Body of pancreas (tissue), 4 donors: ENCODE measurements around the gene CD55. TPM values are rescaled to one million over a fixed set of nuclear protein-coding genes. Genes with fewer than 3 reads are reported as not detected.

Source experiments
- ATAC-seq: fragments of 150-250 bp; one replicate; pipeline ENCODE4 v1.9.1; 2016
- DNase-seq, 4 donors: peaks; one replicate each; pipeline ENCODE4 v3.0.0-alpha.2; 2019
- H3K27ac ChIP-seq, 4 donors: fragments of 200-600 bp; sonication (generic); 1 replicate in 3 of 4; 2 replicates in 1 of 4; pipeline versions ENCODE4 v1.5.1 to v1.6.1; 2016 to 2019; ENCODE audit warnings: mild to moderate bottlenecking in 1 of 4, mixed read lengths in 1 of 4, moderate library complexity in 1 of 4
- H3K27me3 ChIP-seq, 2 donors: fragments of 200-600 bp; sonication (generic); one replicate each; pipeline ENCODE4 v1.6.0; 2016; ENCODE audit warnings: mild to moderate bottlenecking in 1 of 2
- H3K36me3 ChIP-seq, 2 donors: fragments of 200-600 bp; sonication (generic); replicated peaks in 1 of 2; 2 replicates each; pipeline ENCODE4 v1.5.1; 2016; ENCODE audit warnings: low read depth in 2 of 2; ENCODE audit not compliant: insufficient read depth in 1 of 2
- H3K4me1 ChIP-seq: fragments of 200-600 bp; sonication (generic); one replicate; pipeline ENCODE4 v1.6.0; 2016
- H3K4me3 ChIP-seq, 2 donors: fragments of 200-600 bp; sonication (generic); 1 replicate in 1 of 2; 2 replicates in 1 of 2; pipeline ENCODE4 v1.5.1; 2016 to 2019
- H3K9me3 ChIP-seq, 3 donors: fragments of 200-600 bp; sonication (generic); 1 replicate in 2 of 3; 2 replicates in 1 of 3; pipeline ENCODE4 v1.5.1; 2016
- POLR2A ChIP-seq, 3 donors: fragments of 450-650 bp; IDR thresholded peaks; one replicate each; pipeline ENCODE4 v1.6.1; 2016; ENCODE audit warnings: antibody characterized with exemption in 3 of 3, mild to moderate bottlenecking in 2 of 3
- WGBS, 2 donors: methylation state at CpG; one replicate each; pipeline ENCODE4 v1.1.5; 2017; 5-methylcytosine and 5-hydroxymethylcytosine counted together
- intact Hi-C: fragments of 100-400 bp; cut with DNase I; formaldehyde crosslinking; loops from one replicate; pipeline ENCODE4 v1.15.1; 2023
- total RNA-seq, 2 donors: library from RNA; depleted of rRNA; stranded (reverse); fragments of >200 nt; gene quantifications; one replicate each; pipeline ENCODE4 v1.1.0, GENCODE V29; 2016
- TF ChIP-seq, protein P1 (sequence below), 7 experiments: fragments of 450-650 bp in 4 of 7; fragments of 200-600 bp in 3 of 7; sonication (generic) in 3 of 7; IDR thresholded peaks; one replicate each; pipeline ENCODE4 v1.5.1; 2016 to 2019; ENCODE audit warnings: antibody characterized with exemption in 7 of 7

Gene CD55
- total RNA-seq, 2 donors from 2014 or later, result 27.0 to 29.8 TPM

DNA sequence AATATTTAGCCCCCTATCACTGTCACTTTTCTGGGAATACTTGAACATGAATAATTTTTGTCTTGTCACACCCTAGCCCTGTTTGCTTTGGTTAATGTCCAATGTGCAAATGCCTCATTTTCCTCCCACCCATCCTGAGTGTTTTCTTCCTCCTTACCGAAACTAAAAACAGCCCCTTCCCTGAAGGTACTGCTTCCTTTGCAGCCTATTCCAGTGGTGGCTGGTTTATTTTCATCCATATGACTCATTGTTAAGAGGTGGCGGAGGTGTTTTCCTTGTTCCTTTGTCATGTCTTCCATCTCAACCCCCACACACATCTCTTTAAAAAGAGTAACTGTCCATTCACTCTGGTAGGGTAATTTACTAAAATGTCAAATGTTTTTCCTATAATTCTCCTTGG, 40.4 kb downstream of the CD55 start:
- H3K27me3 ChIP-seq, result no peaks in the 10 kb centered on the region
- no peaks in the 10 kb centered on the region for H3K36me3 ChIP-seq
- intact Hi-C loops, result no loop called here
- 92 to 93% methylated on average over 2 of the region's 2 CpGs for WGBS, 2 donors
- ATAC-seq (no peak), DNase-seq (no peak)
- H3K9me3 ChIP-seq, result no peaks in the 10 kb centered on the region
- H3K4me3 ChIP-seq, result no peak overlapping the region
- H3K4me1 ChIP-seq, result no peaks in the 10 kb centered on the region
- H3K27ac ChIP-seq, result no peak overlapping the region
- TF ChIP-seq, protein P1, sequence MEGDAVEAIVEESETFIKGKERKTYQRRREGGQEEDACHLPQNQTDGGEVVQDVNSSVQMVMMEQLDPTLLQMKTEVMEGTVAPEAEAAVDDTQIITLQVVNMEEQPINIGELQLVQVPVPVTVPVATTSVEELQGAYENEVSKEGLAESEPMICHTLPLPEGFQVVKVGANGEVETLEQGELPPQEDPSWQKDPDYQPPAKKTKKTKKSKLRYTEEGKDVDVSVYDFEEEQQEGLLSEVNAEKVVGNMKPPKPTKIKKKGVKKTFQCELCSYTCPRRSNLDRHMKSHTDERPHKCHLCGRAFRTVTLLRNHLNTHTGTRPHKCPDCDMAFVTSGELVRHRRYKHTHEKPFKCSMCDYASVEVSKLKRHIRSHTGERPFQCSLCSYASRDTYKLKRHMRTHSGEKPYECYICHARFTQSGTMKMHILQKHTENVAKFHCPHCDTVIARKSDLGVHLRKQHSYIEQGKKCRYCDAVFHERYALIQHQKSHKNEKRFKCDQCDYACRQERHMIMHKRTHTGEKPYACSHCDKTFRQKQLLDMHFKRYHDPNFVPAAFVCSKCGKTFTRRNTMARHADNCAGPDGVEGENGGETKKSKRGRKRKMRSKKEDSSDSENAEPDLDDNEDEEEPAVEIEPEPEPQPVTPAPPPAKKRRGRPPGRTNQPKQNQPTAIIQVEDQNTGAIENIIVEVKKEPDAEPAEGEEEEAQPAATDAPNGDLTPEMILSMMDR (IDR thresholded peaks at IDR 0.05), result no peak
- no peak for TF ChIP-seq POLR2A (IDR thresholded peaks at IDR 0.05)

DNA sequence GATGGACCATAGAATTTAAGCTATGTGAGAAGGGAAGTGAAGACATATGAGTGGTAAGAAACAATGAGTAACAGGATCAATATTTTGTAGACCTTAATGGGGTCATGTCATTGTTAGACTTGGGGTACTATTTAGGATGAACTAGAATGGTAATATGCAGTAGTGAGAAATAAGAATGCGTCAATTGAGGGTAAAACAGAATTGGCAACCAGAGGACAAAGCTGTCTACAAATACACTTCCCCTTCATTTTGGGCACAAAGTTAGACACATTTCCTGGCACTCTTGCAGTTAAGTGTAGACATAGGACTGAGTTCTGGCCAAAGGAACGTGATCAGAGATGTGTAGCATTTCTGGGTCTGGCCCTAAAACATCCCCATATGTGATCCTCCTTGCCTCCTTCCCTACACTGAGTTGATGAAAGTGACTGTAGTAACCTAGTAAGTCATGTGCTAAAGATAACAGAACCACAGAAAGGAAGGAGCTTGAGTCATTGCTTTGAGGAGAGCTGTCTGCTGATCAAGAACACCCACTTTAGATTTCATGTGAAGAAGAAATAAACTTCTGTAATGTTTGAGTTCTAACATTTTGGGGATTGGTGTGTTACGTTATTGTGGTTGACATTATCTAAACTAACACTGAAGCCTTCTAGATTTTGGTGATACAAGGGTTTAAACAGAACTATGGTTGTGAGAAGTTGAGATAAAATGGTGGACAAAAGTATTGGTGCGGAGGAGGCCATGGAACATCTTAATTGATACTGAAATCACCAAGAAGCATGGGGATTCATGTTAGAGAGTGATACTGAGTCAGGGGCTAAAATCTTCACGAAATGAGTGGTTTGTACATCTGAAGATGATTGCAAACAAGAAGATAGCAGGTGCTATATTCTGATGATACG, 41.7 kb downstream of the CD55 start:
- Histone ChIP-seq H3K27ac (no peak overlapping the region), H3K27me3 (no peaks in the 10 kb centered on the region), H3K4me1 (no peaks in the 10 kb centered on the region), H3K36me3 (no peaks in the 10 kb centered on the region), H3K9me3 (no peaks in the 10 kb centered on the region), H3K4me3 (no peak overlapping the region)
- ATAC-seq, result no peak
- intact Hi-C loops, result no loop called here
- 89 to 92% methylated on average over 6 of the region's 6 CpGs for whole genome bisulfite sequencing, 2 donors
- no peak for DNase-seq
- TF ChIP-seq POLR2A (IDR thresholded peaks at IDR 0.05), result no peak
- TF ChIP-seq, protein P1 (IDR thresholded peaks at IDR 0.05), result no peak

DNA sequence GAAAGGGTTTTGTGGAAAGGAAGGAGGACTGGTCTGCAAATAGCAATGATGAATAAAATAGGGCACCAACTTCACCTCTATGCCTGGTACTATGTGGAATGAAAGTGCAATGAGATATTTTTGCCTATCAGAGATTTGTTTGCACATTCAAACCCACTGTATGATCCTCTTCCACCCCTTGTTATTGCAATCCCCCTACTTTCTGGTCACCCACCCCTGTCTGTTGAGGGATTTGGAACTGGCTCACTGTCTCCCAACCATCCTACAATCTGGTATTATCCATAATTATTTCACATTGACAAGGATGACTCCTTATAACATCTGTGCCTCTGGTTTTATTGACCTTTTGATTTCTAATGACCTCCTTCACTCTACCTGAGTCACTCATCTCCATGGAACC, 42.4 kb downstream of the CD55 start:
- intact Hi-C loops, result no loop called here
- TF ChIP-seq, protein P1 (IDR thresholded peaks at IDR 0.05), result no peak
- TF ChIP-seq POLR2A (IDR thresholded peaks at IDR 0.05), result no peak
- no peaks in the 10 kb centered on the region for H3K27me3 ChIP-seq
- H3K27ac ChIP-seq, result no peak overlapping the region
- H3K4me3 ChIP-seq, result no peak overlapping the region
- ATAC-seq (no peak), DNase-seq (no peak)
- H3K36me3 ChIP-seq, result no peaks in the 10 kb centered on the region
- no peaks in the 10 kb centered on the region for H3K4me1 ChIP-seq
- H3K9me3 ChIP-seq, result no peaks in the 10 kb centered on the region

DNA sequence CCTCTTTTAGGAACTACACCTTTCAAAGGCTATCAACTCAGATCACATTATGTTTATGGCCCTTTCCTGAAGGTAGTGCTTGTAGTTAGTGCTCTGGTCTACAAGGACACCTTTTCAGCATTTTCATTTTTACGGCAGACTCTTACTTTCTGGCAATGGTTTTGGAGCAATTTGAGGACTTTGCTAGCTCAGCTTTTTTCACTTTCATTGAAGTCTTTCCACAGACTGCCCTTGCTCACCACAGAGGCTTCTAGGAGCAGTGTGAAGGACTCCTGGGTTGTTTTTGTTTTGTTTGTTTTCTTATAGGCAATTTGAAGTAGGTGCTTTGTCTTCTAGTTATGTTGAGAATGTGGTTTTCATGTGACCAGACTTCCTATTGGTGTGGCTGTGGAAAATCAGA, 43.1 kb downstream of the CD55 start:
- Histone ChIP-seq H3K27me3 (no peaks in the 10 kb centered on the region), H3K9me3 (no peaks in the 10 kb centered on the region), H3K4me1 (no peaks in the 10 kb centered on the region), H3K36me3 (no peaks in the 10 kb centered on the region), H3K4me3 (no peak overlapping the region), H3K27ac (no peak overlapping the region)
- 87 to 100% methylated on average over 1 of the region's 1 CpG for WGBS, 2 donors
- DNase-seq (no peak), ATAC-seq (no peak)
- TF ChIP-seq, protein P1 (IDR thresholded peaks at IDR 0.05), result no peak
- TF ChIP-seq POLR2A (IDR thresholded peaks at IDR 0.05), result no peak
- intact Hi-C loops, result no loop called here

DNA sequence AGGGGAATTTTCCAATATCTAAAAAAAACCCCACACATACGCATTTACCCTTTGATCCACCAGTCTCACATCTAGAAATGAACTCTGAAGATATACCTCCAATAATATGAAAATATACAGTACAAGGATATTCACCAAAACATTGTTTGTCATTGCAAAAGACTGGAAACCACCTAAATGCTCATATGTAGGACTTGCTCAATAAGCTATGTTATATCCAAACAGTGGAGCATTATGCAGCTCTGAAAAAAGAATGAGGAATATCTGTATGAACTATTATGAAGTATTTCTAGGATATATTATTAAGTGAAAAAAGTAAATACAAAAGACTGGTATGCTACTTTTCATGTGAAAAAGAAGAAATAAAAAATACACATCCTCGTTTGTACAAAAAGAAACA, 43.6 kb downstream of the CD55 start:
- Histone ChIP-seq H3K27me3 (no peaks in the 10 kb centered on the region), H3K4me1 (no peaks in the 10 kb centered on the region), H3K27ac (no peak overlapping the region), H3K4me3 (no peak overlapping the region), H3K9me3 (no peaks in the 10 kb centered on the region), H3K36me3 (no peaks in the 10 kb centered on the region)
- DNase-seq, result no peak
- TF ChIP-seq, protein P1 (IDR thresholded peaks at IDR 0.05), result no peak
- TF ChIP-seq POLR2A (IDR thresholded peaks at IDR 0.05), result no peak
- no peak for ATAC-seq
- WGBS, 2 donors, result 93% methylated on average over 2 of the region's 2 CpGs
- intact Hi-C loops, result no loop called here
